ENCODE data around the gene MYO7A. TPM values are rescaled to one million over a fixed set of nuclear protein-coding genes. Genes with fewer than 3 reads are reported as not detected.

Gene MYO7A
- total and polyA plus RNA-seq, 2 of the 4 experiments (the other 2 are of a cell fraction) = 0.02 TPM; not detected in 1

GRCh38 chr11:77096591-77097019 lies 31.4 kb upstream of the MYO7A start:
- Histone ChIP-seq H3K4me1 (ENCODE audit: control insufficient read depth, insufficient read depth, low read length) (no peaks in the 10 kb centered on the region), H2BK120ac (ENCODE audit: low read depth, low read length) (no peak overlapping the region), H3K9ac (ENCODE audit: low read depth, low read length) (no peak overlapping the region), H3K9me1 (ENCODE audit: insufficient read depth, low read length) (0 out of 2 replicates have a peak, but pooled peaks cover 3% of the 10 kb centered on the region), H4K20me1 (ENCODE audit: insufficient read depth, low read length) (peaks cover 8% of the 10 kb centered on the region; the same call in 1 of the 2 replicates), H3K36me3 (ENCODE audit: control insufficient read depth, insufficient read depth, low read length) (peaks cover 2% of the 10 kb centered on the region), H4K5ac (ENCODE audit: low read depth, low read length) (no peak overlapping the region), H4K8ac (ENCODE audit: low read depth in 2 of 2, low read length in 2 of 2) (no peak overlapping the region), H3K4me2 (ENCODE audit: low read depth, low read length) (no peak overlapping the region), H3K14ac (replicated peaks; ENCODE audit: low read depth, low read length) (no peak overlapping the region), H4K91ac (ENCODE audit: insufficient read depth, low read depth, low read length) (no peak overlapping the region), H3K27ac (ENCODE audit: insufficient read depth, low read length) (no peak overlapping the region), H3K9me3 (ENCODE audit: control insufficient read depth, insufficient read depth, low read length) (no peaks in the 10 kb centered on the region), H2BK5ac (ENCODE audit: low read depth, low read length, poor library complexity, severe bottlenecking) (no peak overlapping the region), H3K79me1 (ENCODE audit: low read depth in 1 of 2, low read length in 2 of 2) (no peaks in the 10 kb centered on the region), H2AK5ac (ENCODE audit: low read depth, low read length) (no peak overlapping the region), H3K23ac (ENCODE audit: low read depth, low read length) (no peak overlapping the region), H2AFZ (replicated peaks; ENCODE audit: low read length, poor library complexity) (no peak overlapping the region), H3K4me3 (ENCODE audit: insufficient read depth, low read depth, low read length) (no peak overlapping the region), H3K4ac (ENCODE audit: low read depth, low read length) (no peak overlapping the region), H2BK20ac (ENCODE audit: low read depth, low read length) (no peak overlapping the region), H2BK15ac (ENCODE audit: low read depth, low read length) (no peak overlapping the region), H3K18ac (ENCODE audit: low read depth, low read length) (no peak overlapping the region), H3K27me3 (ENCODE audit: control insufficient read depth, insufficient read depth, low read length) (no peaks in the 10 kb centered on the region), H3K56ac (ENCODE audit: extremely low read depth, insufficient read depth, low read length) (no peak overlapping the region), H2AK9ac (replicated peaks; ENCODE audit: low read depth, low read length, poor library complexity) (no peak overlapping the region)
- no peak for ATAC-seq (ENCODE audit: low read depth)
- BruUV-seq (replicated peaks) = no TSS peak
- intact Hi-C loops (cut with micrococcal nuclease) = no loop called here
- in situ Hi-C loops (cut with MboI; ENCODE audit: low sequenced_read_pairs) = no loop called here
- TF ChIP-seq USF2 (IDR thresholded peaks at IDR 0.05; ENCODE audit: low read depth, low read length) (no peak), RAD21 (IDR thresholded peaks at IDR 0.05; ENCODE audit: low read length) (no peak), CTCF (conservative IDR thresholded peaks at IDR 0.05; ENCODE audit: low read depth, low read length) (no peak), MAZ (IDR thresholded peaks at IDR 0.05; ENCODE audit: borderline replicate concordance, low read depth, low read length) (no peak), FOS (IDR thresholded peaks at IDR 0.05; ENCODE audit: low read depth, low read length) (no peak), BHLHE40 (IDR thresholded peaks at IDR 0.05; ENCODE audit: low read depth, low read length) (no peak), MXI1 (IDR thresholded peaks at IDR 0.05; ENCODE audit: borderline replicate concordance, low read depth, low read length) (no peak), POLR2A (IDR thresholded peaks at IDR 0.05; ENCODE audit: low read depth, low read length) (no peak), CEBPB (IDR thresholded peaks at IDR 0.05; ENCODE audit: low read depth, low read length) (no peak), RFX5 (IDR thresholded peaks at IDR 0.05; ENCODE audit: low read depth, low read length) (no peak), NFE2L2 (IDR thresholded peaks at IDR 0.05; ENCODE audit: low read depth, low read length) (no peak), RCOR1 (IDR thresholded peaks at IDR 0.05; ENCODE audit: insufficient replicate concordance, low read length) (no peak), CHD1 (IDR thresholded peaks at IDR 0.05; ENCODE audit: low read depth, low read length) (no peak), SMC3 (IDR thresholded peaks at IDR 0.05; ENCODE audit: low read depth, low read length) (no peak), MAFK (IDR thresholded peaks at IDR 0.05; ENCODE audit: low read depth, low read length) (no peak), ELK1 (IDR thresholded peaks at IDR 0.05; ENCODE audit: borderline replicate concordance, low read depth, low read length) (no peak)
- DNase-seq = no peak
- dilution Hi-C loops (cut with HindIII; ENCODE audit: low sequenced_read_pairs, unreplicated experiment) = no loop called here
- 88% methylated on average over 1 of the region's 8 CpGs; no CpG with 5 or more reads in 1 of the 2 experiments for WGBS, 2 experiments (ENCODE audit: extremely low coverage in 2 of 2, insufficient read length in 1 of 2)
- POLR2A ChIA-PET (ENCODE audit: unreplicated experiment) = no interaction called here
- CTCF ChIA-PET = no interaction called here
